Hepatocyte (in vitro differentiated cells): ENCODE results near the gene ZNF207. TPM values are rescaled to one million over a fixed set of nuclear protein-coding genes. Genes with fewer than 3 reads are reported as not detected.

ENCODE experiments used
- DNase-seq: peaks from one replicate; pipeline ENCODE4 v3.0.0-alpha.2; 2016; ENCODE audit warnings: low spot score
- H2AFZ ChIP-seq: fragments of 200-600 bp; sonication (generic); 2 replicates; pipeline ENCODE4 v1.6.0; 2016; ENCODE audit warnings: antibody characterized with exemption, mild to moderate bottlenecking
- H3K27ac ChIP-seq: fragments of 200-600 bp; sonication (generic); 2 replicates; pipeline ENCODE4 v1.5.1; 2016; ENCODE audit warnings: mild to moderate bottlenecking
- H3K27me3 ChIP-seq: fragments of 200-600 bp; sonication (generic); 2 replicates; pipeline ENCODE4 v1.6.1; 2016
- H3K36me3 ChIP-seq: fragments of 200-600 bp; sonication (generic); replicated peaks from 2 replicates; pipeline ENCODE4 v1.5.1; 2016; ENCODE audit warnings: low read depth; ENCODE audit not compliant: insufficient read depth
- H3K4me1 ChIP-seq: fragments of 200-600 bp; sonication (generic); 2 replicates; pipeline ENCODE4 v1.5.1; 2016; ENCODE audit warnings: mild to moderate bottlenecking, moderate library complexity; ENCODE audit not compliant: insufficient read depth
- H3K4me2 ChIP-seq: fragments of 200-600 bp; sonication (generic); 2 replicates; pipeline ENCODE4 v1.6.0; 2016
- H3K4me3 ChIP-seq: fragments of 200-600 bp; sonication (generic); 2 replicates; pipeline ENCODE4 v1.5.1; 2016; ENCODE audit warnings: mild to moderate bottlenecking
- H3K79me2 ChIP-seq: fragments of 200-600 bp; sonication (generic); 2 replicates; pipeline ENCODE4 v1.6.0; 2017; ENCODE audit warnings: mild to moderate bottlenecking
- H3K9me2 ChIP-seq: fragments of 200-600 bp; sonication (generic); replicated peaks from 2 replicates; pipeline ENCODE4 v1.6.0; 2017; ENCODE audit warnings: mild to moderate bottlenecking; ENCODE audit not compliant: insufficient read depth
- H3K9me3 ChIP-seq: fragments of 200-600 bp; sonication (generic); 2 replicates; pipeline ENCODE4 v1.5.1; 2016; ENCODE audit warnings: low read depth, mild to moderate bottlenecking
- H4K20me1 ChIP-seq: fragments of 200-600 bp; sonication (generic); 2 replicates; pipeline ENCODE4 v1.6.0; 2016; ENCODE audit warnings: mild to moderate bottlenecking; ENCODE audit not compliant: insufficient read depth, poor library complexity, severe bottlenecking
- EZH2 ChIP-seq: fragments of 200-600 bp; sonication (generic); IDR thresholded peaks from 2 replicates; pipeline ENCODE4 v1.6.1; 2016; ENCODE audit warnings: antibody characterized with exemption, mild to moderate bottlenecking, borderline replicate concordance
- EZH2phosphoT487 ChIP-seq: fragments of 200-600 bp; sonication (generic); IDR thresholded peaks from one replicate; pipeline ENCODE4 v1.6.1; 2018; ENCODE audit warnings: antibody characterized with exemption, mild to moderate bottlenecking, low read depth, moderate library complexity; ENCODE audit not compliant: unreplicated experiment, severe bottlenecking
- WGBS: methylation state at CpG from one replicate; pipeline ENCODE4 v1.1.6; 2016; ENCODE audit warnings: low lambda C conversion rate; ENCODE audit errors: missing lambda C conversion rate; 5-methylcytosine and 5-hydroxymethylcytosine counted together
- microRNA counts: library from miRNA; unstranded; fragments of <30 nt; microRNA quantifications from one replicate; lab custom pipeline; 2017
- microRNA-seq: library from miRNA; unstranded; fragments of <30 nt; microRNA quantifications from one replicate; pipeline ENCODE4, GENCODE V29; 2017
- polyA plus RNA-seq: library from polyadenylated mRNA; unstranded; fragments of >200 nt; fragmentation: Nextera tagmentation; extraction: Ambion mirVana; gene quantifications from 2 replicates; pipeline ENCODE4 v1.2.1, GENCODE V29; 2016
- small RNA-seq: library from RNA; depleted of rRNA; stranded (forward); fragments of <200 nt; gene quantifications from one replicate; pipeline ENCODE3, GENCODE V24; 2014
- total RNA-seq: library from RNA; depleted of rRNA; stranded (reverse); fragments of >200 nt; gene quantifications from 2 replicates; pipeline ENCODE4 v1.2.3, GENCODE V29; 2014
- TF ChIP-seq, protein P1 (sequence below): fragments of 200-600 bp; sonication (generic); IDR thresholded peaks from 2 replicates; pipeline ENCODE4 v1.5.1; 2016; ENCODE audit warnings: antibody characterized with exemption, mild to moderate bottlenecking; ENCODE audit not compliant: poor library complexity

Gene ZNF207
- total and polyA plus RNA-seq, 2 experiments from 2014 or later = 137 to 138 TPM

DNA sequence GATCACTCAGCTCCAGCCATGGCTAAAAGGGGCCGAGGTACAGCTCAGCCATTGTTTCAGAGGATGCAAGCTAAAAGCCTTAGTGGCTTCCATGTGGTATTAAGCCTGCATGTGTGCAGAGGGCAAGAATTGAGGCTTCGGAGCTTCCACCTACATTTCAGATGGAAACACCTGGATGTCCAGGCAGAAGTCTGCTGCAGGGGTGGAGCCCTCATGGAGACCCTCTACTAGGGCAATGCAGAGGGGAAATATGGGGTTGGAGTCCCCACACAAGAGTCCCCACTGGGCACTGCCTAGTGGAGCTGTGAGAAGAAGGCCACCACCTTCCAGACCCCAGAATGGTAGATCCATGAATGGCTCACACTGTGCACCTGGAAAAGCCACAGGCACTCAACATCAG, 79.6 kb downstream of the ZNF207 start:
- no peaks in the 10 kb centered on the region for H3K9me2 ChIP-seq
- H3K36me3 ChIP-seq = no peaks in the 10 kb centered on the region

More for the DNA sequence above, 79.6 kb downstream of the ZNF207 start:
- no peaks in the 10 kb centered on the region for H3K27me3 ChIP-seq
- WGBS = 88% methylated on average over 2 of the region's 2 CpGs
- H3K27ac ChIP-seq = no peak overlapping the region
- H3K9me3 ChIP-seq = no peaks in the 10 kb centered on the region
- H3K4me3 ChIP-seq = no peak overlapping the region
- no peaks in the 10 kb centered on the region for H3K4me1 ChIP-seq
- H2AFZ ChIP-seq = no peak overlapping the region
- H4K20me1 ChIP-seq = no peaks in the 10 kb centered on the region
- H3K4me2 ChIP-seq = no peak overlapping the region
- no peak for DNase-seq
- TF ChIP-seq EZH2phosphoT487 = no peak
- TF ChIP-seq, protein P1, sequence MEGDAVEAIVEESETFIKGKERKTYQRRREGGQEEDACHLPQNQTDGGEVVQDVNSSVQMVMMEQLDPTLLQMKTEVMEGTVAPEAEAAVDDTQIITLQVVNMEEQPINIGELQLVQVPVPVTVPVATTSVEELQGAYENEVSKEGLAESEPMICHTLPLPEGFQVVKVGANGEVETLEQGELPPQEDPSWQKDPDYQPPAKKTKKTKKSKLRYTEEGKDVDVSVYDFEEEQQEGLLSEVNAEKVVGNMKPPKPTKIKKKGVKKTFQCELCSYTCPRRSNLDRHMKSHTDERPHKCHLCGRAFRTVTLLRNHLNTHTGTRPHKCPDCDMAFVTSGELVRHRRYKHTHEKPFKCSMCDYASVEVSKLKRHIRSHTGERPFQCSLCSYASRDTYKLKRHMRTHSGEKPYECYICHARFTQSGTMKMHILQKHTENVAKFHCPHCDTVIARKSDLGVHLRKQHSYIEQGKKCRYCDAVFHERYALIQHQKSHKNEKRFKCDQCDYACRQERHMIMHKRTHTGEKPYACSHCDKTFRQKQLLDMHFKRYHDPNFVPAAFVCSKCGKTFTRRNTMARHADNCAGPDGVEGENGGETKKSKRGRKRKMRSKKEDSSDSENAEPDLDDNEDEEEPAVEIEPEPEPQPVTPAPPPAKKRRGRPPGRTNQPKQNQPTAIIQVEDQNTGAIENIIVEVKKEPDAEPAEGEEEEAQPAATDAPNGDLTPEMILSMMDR = no peak
- no peak for TF ChIP-seq EZH2
- no peaks in the 10 kb centered on the region for H3K79me2 ChIP-seq

MicroRNAs encoded within 50 kb of the gene (microRNA counts, 767-probe panel; counts per million panel counts)
- not detected for microRNA hsa-miR-632 (lab: Ali Mortazavi, UCI)

Small RNA genes lying within 50 kb of the gene (microRNA-seq; reads per million reads assigned to microRNA genes)
- not detected for gene MIR632

Small RNA genes lying within 50 kb of the gene (small RNA-seq; reads per million reads assigned to genes)
- not detected for gene AC005899.6

Other genes with a start within 250 kb of the ZNF207 start
- gene RHOT1, start 207.7 kb upstream of the ZNF207 start, total RNA-seq = 36.9 and 38.4 TPM in 2 replicates
- gene RHOT1, start 207.7 kb upstream of the ZNF207 start, polyA plus RNA-seq = 22.6 and 23.9 TPM in 2 replicates
- 0.36 and 0.70 TPM in 2 replicates for gene RHBDL3, start 84.3 kb upstream of the ZNF207 start, total RNA-seq
- gene RHBDL3, start 84.3 kb upstream of the ZNF207 start, polyA plus RNA-seq = 0.18 and 0.28 TPM in 2 replicates
- 20.1 and 25.7 TPM in 2 replicates for gene C17orf75, start 8.0 kb upstream of the ZNF207 start, total RNA-seq
- 13.5 and 16.0 TPM in 2 replicates for gene C17orf75, start 8.0 kb upstream of the ZNF207 start, polyA plus RNA-seq
- gene PSMD11, start 94.4 kb downstream of the ZNF207 start, total RNA-seq = 61.6 and 62.0 TPM in 2 replicates
- 141 and 145 TPM in 2 replicates for gene PSMD11, start 94.4 kb downstream of the ZNF207 start, polyA plus RNA-seq
- gene CDK5R1, start 136.8 kb downstream of the ZNF207 start, total RNA-seq = 1.1 and 1.3 TPM in 2 replicates
- gene CDK5R1, start 136.8 kb downstream of the ZNF207 start, polyA plus RNA-seq = 0.80 and 1.0 TPM in 2 replicates